HepG2 (cell line): Measurements from ENCODE around the gene FOXK2.

Source experiments
- EED ChIP-seq: sonication (generic); formaldehyde crosslinking; IDR thresholded peaks from 2 replicates; pipeline ENCODE4 v1.5.0; 2020; ENCODE audit warnings: mild to moderate bottlenecking, missing genetic modification reagents
- FOXJ3 ChIP-seq: sonication (generic); formaldehyde crosslinking; IDR thresholded peaks from 2 replicates; pipeline ENCODE4 v1.4.0; 2020; ENCODE audit warnings: missing genetic modification reagents, mild to moderate bottlenecking, borderline replicate concordance
- MEF2D ChIP-seq: sonication (generic); formaldehyde crosslinking; IDR thresholded peaks from 2 replicates; pipeline ENCODE4 v1.5.1; 2020; ENCODE audit warnings: mild to moderate bottlenecking, missing genetic modification reagents
- NPAS2 ChIP-seq: sonication (generic); formaldehyde crosslinking; IDR thresholded peaks from 2 replicates; pipeline ENCODE4 v1.8.0; 2022; ENCODE audit warnings: mild to moderate bottlenecking, missing genetic modification reagents, borderline replicate concordance
- NR1H2 ChIP-seq: sonication (generic); formaldehyde crosslinking; IDR thresholded peaks from 2 replicates; pipeline ENCODE4 v1.8.1; 2022; ENCODE audit warnings: low read depth, missing genetic modification reagents, borderline replicate concordance
- POLR2AphosphoS5 ChIP-seq: IDR thresholded peaks from 2 replicates; pipeline ENCODE4 v1.6.1; 2012; ENCODE audit warnings: low read depth, low read length
- SRF ChIP-seq: IDR thresholded peaks from 2 replicates; pipeline ENCODE4 v1.6.1; 2011; ENCODE audit warnings: mild to moderate bottlenecking, low read depth, low read length, moderate library complexity
- ZNF660 ChIP-seq: sonication (generic); formaldehyde crosslinking; IDR thresholded peaks from 2 replicates; pipeline ENCODE4 v1.5.1; 2020; ENCODE audit warnings: mild to moderate bottlenecking, low read depth, missing genetic modification reagents, borderline replicate concordance
- ZNF773 ChIP-seq: sonication (generic); formaldehyde crosslinking; IDR thresholded peaks from 2 replicates; pipeline ENCODE4 v1.4.0; 2020; ENCODE audit warnings: missing genetic modification reagents, borderline replicate concordance
- TF ChIP-seq, protein P1 (sequence below): sonication (generic); formaldehyde crosslinking; IDR thresholded peaks from 2 replicates; pipeline ENCODE4 v1.4.0; 2020; ENCODE audit warnings: missing genetic modification reagents, mild to moderate bottlenecking, borderline replicate concordance

DNA sequence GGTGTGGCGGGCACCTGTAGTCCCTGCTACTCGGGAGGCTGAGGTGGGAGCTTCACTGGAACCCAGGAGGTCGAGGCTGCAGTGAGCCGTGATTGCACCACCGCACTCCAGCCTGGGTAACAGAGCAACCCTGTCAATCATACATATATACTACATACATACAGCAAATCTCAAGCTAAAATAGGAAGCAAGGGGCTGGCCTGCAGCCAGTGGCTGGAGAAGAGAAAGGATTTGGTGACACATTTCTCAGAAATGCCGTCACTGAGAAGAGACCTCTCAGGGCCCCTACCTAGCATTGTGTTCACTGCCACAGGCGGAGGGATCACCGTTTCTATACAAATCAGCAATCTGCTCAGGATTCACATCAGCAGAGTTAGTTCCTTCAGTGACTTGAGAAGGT, 44.1 kb upstream of the FOXK2 start:
- TF ChIP-seq EED (CRISPR knock-in tag), result no peak
- TF ChIP-seq ZNF773 (CRISPR knock-in tag), result no peak
- no peak for TF ChIP-seq ZNF660 (CRISPR knock-in tag)
- no peak for TF ChIP-seq SRF
- TF ChIP-seq FOXJ3 (CRISPR knock-in tag), result no peak
- no peak for TF ChIP-seq MEF2D
- no peak for TF ChIP-seq POLR2AphosphoS5
- TF ChIP-seq, protein P1, sequence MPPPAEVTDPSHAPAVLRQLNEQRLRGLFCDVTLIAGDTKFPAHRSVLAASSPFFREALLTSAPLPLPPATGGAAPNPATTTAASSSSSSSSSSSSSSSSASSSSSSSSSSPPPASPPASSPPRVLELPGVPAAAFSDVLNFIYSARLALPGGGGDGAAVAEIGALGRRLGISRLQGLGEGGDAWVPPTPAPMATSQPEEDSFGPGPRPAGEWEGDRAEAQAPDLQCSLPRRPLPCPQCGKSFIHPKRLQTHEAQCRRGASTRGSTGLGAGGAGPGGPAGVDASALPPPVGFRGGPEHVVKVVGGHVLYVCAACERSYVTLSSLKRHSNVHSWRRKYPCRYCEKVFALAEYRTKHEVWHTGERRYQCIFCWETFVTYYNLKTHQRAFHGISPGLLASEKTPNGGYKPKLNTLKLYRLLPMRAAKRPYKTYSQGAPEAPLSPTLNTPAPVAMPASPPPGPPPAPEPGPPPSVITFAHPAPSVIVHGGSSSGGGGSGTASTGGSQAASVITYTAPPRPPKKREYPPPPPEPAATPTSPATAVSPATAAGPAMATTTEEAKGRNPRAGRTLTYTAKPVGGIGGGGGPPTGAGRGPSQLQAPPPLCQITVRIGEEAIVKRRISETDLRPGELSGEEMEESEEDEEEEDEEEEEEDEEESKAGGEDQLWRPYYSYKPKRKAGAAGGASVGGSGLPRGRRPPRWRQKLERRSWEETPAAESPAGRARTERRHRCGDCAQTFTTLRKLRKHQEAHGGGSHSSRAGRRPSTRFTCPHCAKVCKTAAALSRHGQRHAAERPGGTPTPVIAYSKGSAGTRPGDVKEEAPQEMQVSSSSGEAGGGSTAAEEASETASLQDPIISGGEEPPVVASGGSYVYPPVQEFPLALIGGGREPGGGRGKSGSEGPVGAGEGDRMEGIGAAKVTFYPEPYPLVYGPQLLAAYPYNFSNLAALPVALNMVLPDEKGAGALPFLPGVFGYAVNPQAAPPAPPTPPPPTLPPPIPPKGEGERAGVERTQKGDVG, result no peak
- TF ChIP-seq NPAS2 (CRISPR knock-in tag), result no peak
- no peak for TF ChIP-seq NR1H2 (CRISPR knock-in tag)
